Loucy (cell line): ENCODE results near the gene TJP2.

ENCODE experiments used
- EZH2phosphoT487 ChIP-seq: fragments of 200-600 bp; IDR thresholded peaks from 2 replicates; pipeline ENCODE4 v1.6.1; 2018; ENCODE audit warnings: antibody characterized with exemption, mild to moderate bottlenecking, moderate library complexity, borderline replicate concordance
- TF ChIP-seq, protein P1 (sequence below): fragments of 200-600 bp; sonication (generic); conservative IDR thresholded peaks from 2 replicates; pipeline ENCODE4 v1.5.1; 2014; ENCODE audit warnings: mild to moderate bottlenecking, antibody characterized with exemption, low read length

DNA sequence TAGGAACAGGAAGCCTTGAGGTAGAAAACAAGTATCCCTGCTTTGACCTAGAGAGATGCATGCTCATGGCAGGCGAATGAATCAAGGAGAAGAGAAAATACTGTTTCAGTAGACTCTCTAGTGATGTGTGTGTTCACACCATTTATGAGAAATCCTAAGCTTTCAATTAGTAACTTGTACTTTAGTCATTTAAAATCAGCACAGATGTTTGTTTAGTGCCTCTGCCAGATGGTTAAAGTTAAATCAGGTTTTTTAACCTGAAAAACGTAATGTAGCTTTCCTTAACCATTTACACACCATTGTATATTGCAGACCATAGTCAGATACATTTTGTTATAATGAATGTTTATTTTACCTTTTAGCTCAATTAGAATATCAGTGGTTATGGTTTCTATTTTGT, 5.0 kb downstream of the TJP2 start:
- TF ChIP-seq, protein P1, sequence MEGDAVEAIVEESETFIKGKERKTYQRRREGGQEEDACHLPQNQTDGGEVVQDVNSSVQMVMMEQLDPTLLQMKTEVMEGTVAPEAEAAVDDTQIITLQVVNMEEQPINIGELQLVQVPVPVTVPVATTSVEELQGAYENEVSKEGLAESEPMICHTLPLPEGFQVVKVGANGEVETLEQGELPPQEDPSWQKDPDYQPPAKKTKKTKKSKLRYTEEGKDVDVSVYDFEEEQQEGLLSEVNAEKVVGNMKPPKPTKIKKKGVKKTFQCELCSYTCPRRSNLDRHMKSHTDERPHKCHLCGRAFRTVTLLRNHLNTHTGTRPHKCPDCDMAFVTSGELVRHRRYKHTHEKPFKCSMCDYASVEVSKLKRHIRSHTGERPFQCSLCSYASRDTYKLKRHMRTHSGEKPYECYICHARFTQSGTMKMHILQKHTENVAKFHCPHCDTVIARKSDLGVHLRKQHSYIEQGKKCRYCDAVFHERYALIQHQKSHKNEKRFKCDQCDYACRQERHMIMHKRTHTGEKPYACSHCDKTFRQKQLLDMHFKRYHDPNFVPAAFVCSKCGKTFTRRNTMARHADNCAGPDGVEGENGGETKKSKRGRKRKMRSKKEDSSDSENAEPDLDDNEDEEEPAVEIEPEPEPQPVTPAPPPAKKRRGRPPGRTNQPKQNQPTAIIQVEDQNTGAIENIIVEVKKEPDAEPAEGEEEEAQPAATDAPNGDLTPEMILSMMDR = no peak
- TF ChIP-seq EZH2phosphoT487 = no peak
